ENCODE measurements around the gene RNF212B. TPM values are rescaled to one million over a fixed set of nuclear protein-coding genes. Genes with fewer than 3 reads are reported as not detected.

The RNF212B gene
- total and polyA plus RNA-seq, 2 donors, result 0.05 to 0.07 TPM

DNA sequence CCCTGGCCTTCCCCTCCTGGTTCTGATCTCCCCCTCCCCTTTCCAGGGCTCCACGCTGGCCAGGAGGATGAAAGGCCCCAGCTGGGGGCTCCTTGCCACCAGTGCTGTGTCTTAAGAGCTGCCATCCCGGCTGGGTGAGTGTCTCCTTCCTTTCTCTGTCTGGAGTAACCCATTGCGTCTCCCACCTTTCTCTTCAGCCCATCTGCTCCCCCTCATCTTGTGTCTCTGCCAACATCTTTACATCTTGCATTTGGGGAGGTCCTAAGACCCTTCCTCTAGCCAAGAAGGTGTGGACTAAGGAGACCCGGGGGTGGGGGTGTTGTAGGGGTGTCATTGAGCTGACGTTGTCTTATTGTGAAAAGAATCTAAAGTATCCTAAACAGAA lies 69.4 kb downstream of the RNF212B start:
- peaks cover 6 to 25% of the 10 kb centered on the region in 2 donors for H3K4me1 ChIP-seq (ENCODE audit: control insufficient read depth in 2 of 2, insufficient read depth in 2 of 2, low read length in 2 of 2)
- WGBS, result 54% methylated on average over 5 of the region's 5 CpGs
- H3K27me3 ChIP-seq (ENCODE audit: control insufficient read depth in 2 of 2, insufficient read depth in 1 of 2, low read length in 1 of 2), result peaks cover 0 to 9% of the 10 kb centered on the region in 2 donors
- H3K27ac ChIP-seq (ENCODE audit: low read depth in 1 of 2, low read length in 1 of 2), result peak overlapping the region; percentile 62 to 86
- H3K36me3 ChIP-seq (ENCODE audit: control insufficient read depth in 2 of 2, insufficient read depth in 2 of 2, low read length in 1 of 2), result no peaks in the 10 kb centered on the region
- no peak for DNase-seq (ENCODE audit: low read depth in 6 of 9, low spot score in 9 of 9)
- H3K9me3 ChIP-seq (ENCODE audit: control insufficient read depth in 2 of 2, insufficient read depth in 1 of 2, low read length in 1 of 2), result peaks cover 0 to 1% of the 10 kb centered on the region in 2 donors
- peak overlapping the region; percentile 36 to 47 for H3K4me3 ChIP-seq (ENCODE audit: low read length in 2 of 2)

DNA sequence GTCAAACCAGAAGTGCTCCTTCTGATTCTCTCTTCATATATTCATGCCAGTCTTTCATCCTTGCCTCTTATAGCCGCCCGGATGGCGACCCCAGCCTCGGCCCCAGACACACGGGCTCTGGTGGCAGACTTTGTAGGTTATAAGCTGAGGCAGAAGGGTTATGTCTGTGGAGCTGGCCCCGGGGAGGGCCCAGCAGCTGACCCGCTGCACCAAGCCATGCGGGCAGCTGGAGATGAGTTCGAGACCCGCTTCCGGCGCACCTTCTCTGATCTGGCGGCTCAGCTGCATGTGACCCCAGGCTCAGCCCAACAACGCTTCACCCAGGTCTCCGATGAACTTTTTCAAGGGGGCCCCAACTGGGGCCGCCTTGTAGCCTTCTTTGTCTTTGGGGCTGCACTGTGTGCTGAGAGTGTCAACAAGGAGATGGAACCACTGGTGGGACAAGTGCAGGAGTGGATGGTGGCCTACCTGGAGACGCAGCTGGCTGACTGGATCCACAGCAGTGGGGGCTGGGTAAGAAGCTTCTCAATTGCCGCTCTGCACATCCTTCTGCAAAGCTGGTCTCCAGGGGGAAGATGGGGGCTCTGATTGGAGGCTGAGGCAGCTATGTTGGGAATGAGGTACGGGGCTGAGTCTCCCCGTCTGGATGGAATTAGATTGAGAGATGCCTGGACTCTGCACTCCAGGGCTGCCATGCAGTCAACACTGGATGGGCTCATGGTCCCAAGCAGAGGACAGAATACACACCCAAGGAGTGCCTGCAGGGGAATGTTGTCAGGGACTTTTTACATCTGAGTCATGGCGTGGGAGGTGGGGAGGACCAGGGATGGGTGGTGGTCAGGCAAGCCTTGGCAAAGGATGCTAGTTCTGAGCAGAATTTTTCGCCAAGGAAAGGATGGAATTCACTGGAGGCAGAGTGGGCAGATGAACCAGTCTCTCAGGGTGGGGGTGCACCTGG lies 70.2 kb downstream of the RNF212B start:
- H3K4me1 ChIP-seq (ENCODE audit: control insufficient read depth in 2 of 2, insufficient read depth in 2 of 2, low read length in 2 of 2), result peaks cover 6 to 19% of the 10 kb centered on the region in 2 donors
- H3K27ac ChIP-seq (ENCODE audit: low read depth in 1 of 2, low read length in 1 of 2), result peak overlapping the region in 1 of 2 donors; percentile 21
- H3K36me3 ChIP-seq (ENCODE audit: control insufficient read depth in 2 of 2, insufficient read depth in 2 of 2, low read length in 1 of 2), result no peaks in the 10 kb centered on the region
- H3K9me3 ChIP-seq (ENCODE audit: control insufficient read depth in 2 of 2, insufficient read depth in 1 of 2, low read length in 1 of 2), result no peaks in the 10 kb centered on the region
- no peak overlapping the region for H3K4me3 ChIP-seq (ENCODE audit: low read length in 2 of 2)
- 96% methylated on average over 22 of the region's 22 CpGs for WGBS
- peaks cover 0 to 9% of the 10 kb centered on the region in 2 donors for H3K27me3 ChIP-seq (ENCODE audit: control insufficient read depth in 2 of 2, insufficient read depth in 1 of 2, low read length in 1 of 2)
- DNase-seq (ENCODE audit: low read depth in 6 of 9, low spot score in 9 of 9), result no peak

- Histone ChIP-seq H3K4me3 (ENCODE audit: low read length in 2 of 2) (no peak overlapping the region), H3K4me1 (ENCODE audit: control insufficient read depth in 2 of 2, insufficient read depth in 2 of 2, low read length in 2 of 2) (peaks cover 6 to 15% of the 10 kb centered on the region in 2 donors), H3K9me3 (ENCODE audit: control insufficient read depth in 2 of 2, insufficient read depth in 1 of 2, low read length in 1 of 2) (no peaks in the 10 kb centered on the region), H3K36me3 (ENCODE audit: control insufficient read depth in 2 of 2, insufficient read depth in 2 of 2, low read length in 1 of 2) (no peaks in the 10 kb centered on the region), H3K27ac (ENCODE audit: low read depth in 1 of 2, low read length in 1 of 2) (no peak overlapping the region), H3K27me3 (ENCODE audit: control insufficient read depth in 2 of 2, insufficient read depth in 1 of 2, low read length in 1 of 2) (peaks cover 0 to 9% of the 10 kb centered on the region in 2 donors)
- DNase-seq (ENCODE audit: low read depth in 6 of 9, low spot score in 9 of 9), result no peak
- 95% methylated on average over 17 of the region's 17 CpGs for WGBS
Measured at GRCh38 chr14:23308721-23309445, 71.1 kb downstream of the RNF212B start.

- Histone ChIP-seq H3K9me3 (ENCODE audit: control insufficient read depth in 2 of 2, insufficient read depth in 1 of 2, low read length in 1 of 2) (no peaks in the 10 kb centered on the region), H3K4me1 (ENCODE audit: control insufficient read depth in 2 of 2, insufficient read depth in 2 of 2, low read length in 2 of 2) (peaks cover 6 to 15% of the 10 kb centered on the region in 2 donors), H3K4me3 (ENCODE audit: low read length in 2 of 2) (no peak overlapping the region)
Measured at GRCh38 chr14:23310546-23310945, 72.8 kb downstream of the RNF212B start.

DNA sequence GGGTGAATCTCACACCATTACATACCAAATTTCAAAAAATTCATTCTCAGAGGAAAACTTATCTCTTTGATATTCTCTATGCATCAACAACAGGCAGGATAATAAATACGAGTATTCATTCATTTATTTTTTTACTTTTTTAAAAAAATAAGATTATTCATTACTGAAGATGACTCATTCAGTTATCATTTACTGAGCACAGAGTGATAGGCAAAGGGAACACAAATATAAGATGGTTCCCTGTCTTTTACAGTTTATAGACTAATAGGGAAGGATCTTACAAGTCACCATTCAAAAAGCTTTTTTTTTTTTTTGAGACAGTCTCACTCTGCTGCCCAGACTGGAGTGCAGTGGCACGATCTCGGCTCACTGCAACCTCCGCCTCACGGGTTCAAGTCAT lies 78.6 kb downstream of the RNF212B start:
- Histone ChIP-seq H3K4me1 (ENCODE audit: control insufficient read depth in 2 of 2, insufficient read depth in 2 of 2, low read length in 2 of 2) (peaks cover 3 to 9% of the 10 kb centered on the region in 2 donors), H3K4me3 (ENCODE audit: low read length in 2 of 2) (no peak overlapping the region), H3K27me3 (ENCODE audit: control insufficient read depth in 2 of 2, insufficient read depth in 1 of 2, low read length in 1 of 2) (no peaks in the 10 kb centered on the region), H3K36me3 (ENCODE audit: control insufficient read depth in 2 of 2, insufficient read depth in 2 of 2, low read length in 1 of 2) (no peaks in the 10 kb centered on the region), H3K27ac (ENCODE audit: low read depth in 1 of 2, low read length in 1 of 2) (no peak overlapping the region), H3K9me3 (ENCODE audit: control insufficient read depth in 2 of 2, insufficient read depth in 1 of 2, low read length in 1 of 2) (peaks cover 0 to 5% of the 10 kb centered on the region in 2 donors)
- DNase-seq (ENCODE audit: low read depth in 6 of 9, low spot score in 9 of 9), result no peak
- WGBS, result 97% methylated on average over 5 of the region's 5 CpGs

More at GRCh38 chr14:23310546-23310945, 72.8 kb downstream of the RNF212B start:
- H3K36me3 ChIP-seq (ENCODE audit: control insufficient read depth in 2 of 2, insufficient read depth in 2 of 2, low read length in 1 of 2), result no peaks in the 10 kb centered on the region
- WGBS, result 98% methylated on average over 1 of the region's 1 CpG
- H3K27ac ChIP-seq (ENCODE audit: low read depth in 1 of 2, low read length in 1 of 2), result no peak overlapping the region
- H3K27me3 ChIP-seq (ENCODE audit: control insufficient read depth in 2 of 2, insufficient read depth in 1 of 2, low read length in 1 of 2), result peaks cover 0 to 9% of the 10 kb centered on the region in 2 donors
- DNase-seq (ENCODE audit: low read depth in 6 of 9, low spot score in 9 of 9), result no peak

DNA sequence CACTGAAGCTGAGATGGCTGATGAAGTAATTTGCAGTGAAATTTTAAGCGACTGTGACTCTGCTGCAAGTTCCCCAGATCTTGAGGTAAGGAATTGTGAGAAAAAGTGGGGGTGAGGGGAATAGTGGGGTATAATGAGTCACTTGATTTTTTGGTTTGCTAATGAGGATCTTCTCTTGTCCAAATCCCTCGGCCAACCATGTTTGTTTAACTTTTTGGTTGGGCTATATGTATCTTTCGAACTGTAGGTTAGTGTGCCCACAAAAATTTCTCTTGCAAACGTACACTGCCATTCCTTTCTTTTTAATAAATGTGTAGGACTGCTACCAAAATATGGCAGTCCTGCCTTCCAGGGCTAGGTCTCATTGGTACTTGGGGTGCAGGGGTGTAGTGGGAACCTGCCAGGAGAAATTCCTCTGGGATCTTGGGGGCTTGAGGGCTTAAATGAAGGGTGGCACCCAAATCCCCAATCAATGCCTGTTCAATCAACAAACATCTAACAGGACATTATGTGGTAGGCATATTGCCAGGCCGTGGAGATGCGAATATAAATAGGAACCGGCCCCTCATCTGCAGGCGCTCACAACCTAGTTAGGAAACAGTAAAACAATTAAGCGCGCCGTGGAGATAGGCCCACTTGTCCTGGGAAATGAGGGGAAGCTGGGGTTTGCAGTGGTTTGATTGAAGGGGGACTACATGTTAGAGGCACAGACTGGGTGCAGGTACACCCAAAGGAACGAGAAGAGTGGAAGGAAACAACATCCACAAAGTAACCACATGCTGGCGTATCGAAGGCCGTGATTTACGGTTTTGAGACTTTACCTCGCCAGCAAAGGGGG lies 82.2 kb downstream of the RNF212B start:
- Histone ChIP-seq H3K4me3 (ENCODE audit: low read length in 2 of 2) (peak overlapping the region; percentile 49 to 96), H3K36me3 (ENCODE audit: control insufficient read depth in 2 of 2, insufficient read depth in 2 of 2, low read length in 1 of 2) (peaks cover 16 to 23% of the 10 kb centered on the region in 2 donors), H3K4me1 (ENCODE audit: control insufficient read depth in 2 of 2, insufficient read depth in 2 of 2, low read length in 2 of 2) (peaks cover 10 to 17% of the 10 kb centered on the region in 2 donors), H3K27ac (ENCODE audit: low read depth in 1 of 2, low read length in 1 of 2) (peak overlapping the region; percentile 93 to 94), H3K9me3 (ENCODE audit: control insufficient read depth in 2 of 2, insufficient read depth in 1 of 2, low read length in 1 of 2) (peaks cover 0 to 5% of the 10 kb centered on the region in 2 donors), H3K27me3 (ENCODE audit: control insufficient read depth in 2 of 2, insufficient read depth in 1 of 2, low read length in 1 of 2) (no peaks in the 10 kb centered on the region)
- no peak for DNase-seq (ENCODE audit: low read depth in 6 of 9, low spot score in 9 of 9)
- WGBS, result 67% methylated on average over 17 of the region's 17 CpGs

DNA sequence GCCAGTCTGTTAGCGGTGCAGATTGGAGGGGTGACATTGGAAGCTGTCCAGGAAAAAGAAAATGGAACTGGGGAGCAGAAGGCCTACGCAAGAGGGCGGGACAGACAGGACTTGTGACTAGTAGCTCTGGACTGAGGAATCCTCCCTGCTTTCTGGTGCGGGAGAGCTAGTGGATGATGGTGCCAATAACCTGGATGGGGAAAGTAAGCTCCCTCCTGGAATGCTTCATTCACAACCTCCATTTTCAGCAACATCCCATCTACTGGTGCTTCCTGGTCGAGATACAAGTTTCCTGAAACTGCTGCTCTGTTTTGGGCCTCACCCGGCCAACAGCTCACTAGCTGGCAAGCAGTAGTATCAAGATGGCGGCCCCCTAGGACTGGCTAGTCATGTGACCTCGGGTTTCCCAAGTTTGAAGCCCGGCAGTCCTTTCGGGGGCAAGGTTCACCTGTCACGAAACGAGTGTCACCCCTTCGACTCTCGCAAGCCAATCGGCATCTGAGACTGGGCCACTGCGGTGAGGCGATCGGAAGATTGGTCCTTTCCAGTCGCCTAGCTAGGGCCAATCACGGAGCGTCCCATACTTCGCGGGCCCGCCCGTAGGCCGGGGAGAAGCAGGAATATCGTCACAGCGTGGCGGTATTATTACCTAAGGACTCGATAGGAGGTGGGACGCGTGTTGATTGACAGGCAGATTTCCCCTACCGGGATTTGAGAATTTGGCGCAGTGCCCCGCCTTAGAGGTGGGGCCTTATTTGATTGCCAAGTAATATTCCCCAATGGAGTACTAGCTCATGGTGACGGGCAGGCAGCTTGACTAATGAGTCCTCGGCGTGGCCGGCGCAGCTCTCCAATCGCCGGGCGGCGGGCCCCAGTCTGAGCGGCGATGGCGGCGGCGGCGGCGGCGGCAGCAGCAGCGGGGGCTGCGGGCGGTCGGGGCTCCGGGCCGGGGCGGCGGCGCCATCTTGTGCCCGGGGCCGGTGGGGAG lies 83.1 kb downstream of the RNF212B start, which contains the start of gene PABPN1:
Gene PABPN1, plus strand, starts transcription at position 874 of the 988 bp plus-strand sequence. Its CDS starts 13 bp downstream, at position 887.
- Histone ChIP-seq H3K4me3 (ENCODE audit: low read length in 2 of 2) (peak within 1 kb of the TSS; percentile 85 to 96), H3K36me3 (ENCODE audit: control insufficient read depth in 2 of 2, insufficient read depth in 2 of 2, low read length in 1 of 2) (peaks cover 24 to 29% of the 10 kb centered on the region in 2 donors), H3K27ac (ENCODE audit: low read depth in 1 of 2, low read length in 1 of 2) (peak within 1 kb of the TSS; percentile 93 to 94), H3K9me3 (ENCODE audit: control insufficient read depth in 2 of 2, insufficient read depth in 1 of 2, low read length in 1 of 2) (peaks cover 0 to 5% of the 10 kb centered on the region in 2 donors), H3K4me1 (ENCODE audit: control insufficient read depth in 2 of 2, insufficient read depth in 2 of 2, low read length in 2 of 2) (peaks cover 10 to 17% of the 10 kb centered on the region in 2 donors), H3K27me3 (ENCODE audit: control insufficient read depth in 2 of 2, insufficient read depth in 1 of 2, low read length in 1 of 2) (no peaks in the 10 kb centered on the region)
- peak; percentile 96 to 100 (median 99) for DNase-seq (ENCODE audit: low read depth in 6 of 9, low spot score in 9 of 9)
- WGBS, result 3% methylated on average over 63 of the region's 63 CpGs

All from thymus (tissue), 11 donors.